ENCODE data around the gene ACSL6.

Gene ACSL6

DNA sequence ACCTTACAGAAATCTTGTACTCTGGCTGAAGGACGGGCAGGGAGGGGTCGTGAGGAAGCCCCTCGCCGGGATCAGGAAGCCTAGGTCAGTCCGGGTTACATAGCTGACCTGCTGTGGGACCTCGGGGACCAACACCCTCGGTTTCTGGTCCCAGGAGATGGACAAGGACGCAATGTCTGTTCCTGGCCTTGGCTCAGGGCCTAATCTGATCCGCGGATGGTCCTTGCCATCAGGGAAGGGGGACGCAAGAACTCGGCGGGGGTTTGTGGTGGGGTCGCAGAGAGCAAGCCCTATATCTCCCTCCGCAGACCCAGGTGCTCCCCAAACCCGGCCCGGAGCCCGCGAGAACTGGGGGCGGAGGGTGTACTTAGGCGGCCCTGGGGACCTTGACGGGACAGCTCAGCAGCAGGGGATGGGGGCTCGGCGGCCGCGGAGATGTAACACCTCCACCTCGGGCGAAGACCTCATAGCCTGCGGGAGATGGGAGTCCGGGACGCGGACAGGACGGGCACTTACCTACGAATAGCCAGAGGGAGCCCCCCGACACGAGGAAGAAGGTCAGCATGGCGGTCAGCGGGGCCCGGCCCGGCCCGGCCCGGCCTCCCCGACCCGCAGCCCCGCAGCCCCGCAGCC lies 353 bp downstream of the ACSL6 start:
- H3K27me3 ChIP-seq (ENCODE audit: control insufficient read depth, insufficient read depth, low read length): peaks cover 33% of the 10 kb centered on the region
- peak overlapping the region; percentile 67 for H3K4me3 ChIP-seq (ENCODE audit: low read length)
- no peaks in the 10 kb centered on the region for H3K36me3 ChIP-seq (ENCODE audit: control insufficient read depth, low read depth, low read length)
- H3K9me3 ChIP-seq (ENCODE audit: control insufficient read depth, low read depth, low read length): no peaks in the 10 kb centered on the region
- no peak overlapping the region for H3K27ac ChIP-seq (ENCODE audit: low read length)
- no peak overlapping the region for H3K9ac ChIP-seq (ENCODE audit: low read length)
- H3K4me1 ChIP-seq (ENCODE audit: control insufficient read depth, low read depth, low read length): peaks cover 8% of the 10 kb centered on the region

DNA sequence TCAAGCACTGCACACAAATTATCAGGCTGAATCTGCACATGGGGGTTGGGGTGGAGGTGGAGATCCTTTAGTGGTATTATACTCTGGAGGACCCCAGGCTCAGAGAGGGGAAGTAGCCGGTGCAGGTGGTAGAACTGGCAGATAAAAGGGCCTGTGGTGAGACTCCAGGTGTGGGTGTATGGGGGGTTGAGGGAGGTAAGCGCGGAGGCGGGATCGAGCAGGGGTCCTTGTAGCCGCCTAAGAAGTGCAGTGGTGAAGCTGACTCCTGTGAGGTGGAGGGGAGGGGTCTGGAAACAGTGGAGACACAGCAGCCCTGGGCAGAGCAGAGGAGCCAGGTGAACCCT lies 841 bp downstream of the ACSL6 start:
- Histone ChIP-seq H3K9ac (ENCODE audit: low read length) (no peak overlapping the region), H3K4me3 (ENCODE audit: low read length) (peak overlapping the region; percentile 67), H3K36me3 (ENCODE audit: control insufficient read depth, low read depth, low read length) (no peaks in the 10 kb centered on the region), H3K27ac (ENCODE audit: low read length) (no peak overlapping the region), H3K9me3 (ENCODE audit: control insufficient read depth, low read depth, low read length) (no peaks in the 10 kb centered on the region), H3K27me3 (ENCODE audit: control insufficient read depth, insufficient read depth, low read length) (peaks cover 33% of the 10 kb centered on the region), H3K4me1 (ENCODE audit: control insufficient read depth, low read depth, low read length) (peaks cover 8% of the 10 kb centered on the region)

DNA sequence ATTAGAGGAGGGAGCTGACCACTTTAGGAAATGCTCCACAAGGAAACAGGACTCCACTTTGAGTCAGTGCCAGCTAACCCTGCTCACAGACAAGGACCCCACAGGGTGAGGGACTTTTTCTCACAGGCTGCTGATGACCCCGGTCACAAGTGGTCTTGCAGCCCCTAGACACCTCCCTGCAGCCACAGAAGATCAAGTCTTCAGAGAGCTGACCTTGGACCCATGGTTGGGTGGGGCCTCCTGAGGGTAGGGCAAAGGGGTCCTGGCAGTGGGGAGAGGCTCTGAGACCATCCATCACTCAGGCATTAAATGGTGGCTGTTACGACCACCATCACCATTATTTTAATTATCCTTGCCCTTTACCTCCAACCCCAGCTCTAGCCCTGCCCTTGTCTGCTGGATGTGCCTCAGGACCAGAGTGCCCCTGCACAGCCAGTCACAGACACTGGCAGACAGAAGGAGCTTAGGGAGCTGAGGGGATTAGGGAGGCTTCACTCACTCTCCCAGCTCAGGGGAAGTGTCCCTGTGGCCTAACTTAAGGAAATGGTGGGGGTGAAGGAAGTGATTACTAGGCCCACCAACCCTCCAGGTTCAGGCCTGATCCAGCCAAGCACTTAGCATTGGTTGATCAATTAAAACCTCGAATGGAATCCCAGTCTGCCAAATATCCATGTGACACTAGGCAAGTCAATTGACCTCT lies 1.6 kb downstream of the ACSL6 start:
- peaks cover 33% of the 10 kb centered on the region for H3K27me3 ChIP-seq (ENCODE audit: control insufficient read depth, insufficient read depth, low read length)
- H3K4me3 ChIP-seq (ENCODE audit: low read length): peak overlapping the region; percentile 67
- no peaks in the 10 kb centered on the region for H3K36me3 ChIP-seq (ENCODE audit: control insufficient read depth, low read depth, low read length)
- H3K27ac ChIP-seq (ENCODE audit: low read length): no peak overlapping the region
- peaks cover 8% of the 10 kb centered on the region for H3K4me1 ChIP-seq (ENCODE audit: control insufficient read depth, low read depth, low read length)
- H3K9me3 ChIP-seq (ENCODE audit: control insufficient read depth, low read depth, low read length): no peaks in the 10 kb centered on the region
- H3K9ac ChIP-seq (ENCODE audit: low read length): no peak overlapping the region

DNA sequence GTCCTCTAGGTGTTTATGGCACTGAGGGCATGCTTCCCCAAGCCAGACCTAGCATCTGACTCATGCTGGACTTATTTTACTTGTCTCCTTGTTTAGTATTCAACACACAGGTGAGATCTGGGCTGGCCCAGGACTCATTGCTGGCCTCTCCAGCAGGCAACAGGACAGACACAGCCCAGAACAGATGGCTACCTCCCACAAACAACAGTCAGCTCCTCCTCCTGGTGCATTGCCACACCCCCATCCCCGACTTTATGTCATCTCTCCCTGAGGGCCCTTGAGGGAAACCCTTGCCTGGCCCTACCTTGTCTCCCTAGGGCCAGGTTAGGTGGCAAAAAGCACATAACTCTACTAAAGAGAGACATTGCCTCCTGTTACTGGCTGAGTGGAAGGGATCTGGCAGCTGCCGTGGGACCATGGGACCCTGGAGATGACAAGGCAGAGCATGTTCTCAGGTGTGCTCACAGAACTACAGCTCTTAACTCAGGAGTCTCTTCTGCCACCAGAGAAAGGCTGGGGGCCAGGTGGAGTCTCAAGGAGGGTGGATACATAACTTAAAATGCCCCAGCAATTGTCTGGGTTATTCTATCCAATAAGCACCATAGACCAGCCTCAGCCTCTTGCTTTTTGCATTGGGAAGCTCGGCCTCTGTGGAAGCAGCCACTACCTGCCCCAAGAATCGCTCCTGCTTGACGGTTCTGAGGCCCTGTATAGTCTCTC lies 2.3 kb downstream of the ACSL6 start:
- H3K4me1 ChIP-seq (ENCODE audit: control insufficient read depth, low read depth, low read length): peaks cover 8% of the 10 kb centered on the region
- no peak overlapping the region for H3K4me3 ChIP-seq (ENCODE audit: low read length)
- no peaks in the 10 kb centered on the region for H3K9me3 ChIP-seq (ENCODE audit: control insufficient read depth, low read depth, low read length)
- H3K27me3 ChIP-seq (ENCODE audit: control insufficient read depth, insufficient read depth, low read length): peaks cover 33% of the 10 kb centered on the region
- no peak overlapping the region for H3K9ac ChIP-seq (ENCODE audit: low read length)
- H3K36me3 ChIP-seq (ENCODE audit: control insufficient read depth, low read depth, low read length): no peaks in the 10 kb centered on the region
- H3K27ac ChIP-seq (ENCODE audit: low read length): no peak overlapping the region

DNA sequence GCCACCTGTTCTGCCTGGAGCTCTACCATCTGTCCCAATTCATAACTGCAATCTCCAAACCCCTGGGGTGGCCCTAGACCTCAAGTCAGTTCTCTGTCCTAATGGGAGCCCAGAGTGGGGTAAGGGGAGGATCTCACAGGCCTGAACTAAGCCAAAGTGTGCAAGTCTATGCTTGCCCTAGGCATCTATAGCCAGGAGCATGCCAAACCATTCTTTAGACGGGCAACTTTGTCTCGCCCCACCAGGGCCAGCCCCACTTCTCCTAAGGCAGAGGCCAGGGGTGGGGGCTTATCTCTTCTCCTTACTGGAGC lies 3.3 kb downstream of the ACSL6 start:
- H3K4me1 ChIP-seq (ENCODE audit: control insufficient read depth, low read depth, low read length): peaks cover 15% of the 10 kb centered on the region
- no peaks in the 10 kb centered on the region for H3K36me3 ChIP-seq (ENCODE audit: control insufficient read depth, low read depth, low read length)
- H3K4me3 ChIP-seq (ENCODE audit: low read length): no peak overlapping the region

DNA sequence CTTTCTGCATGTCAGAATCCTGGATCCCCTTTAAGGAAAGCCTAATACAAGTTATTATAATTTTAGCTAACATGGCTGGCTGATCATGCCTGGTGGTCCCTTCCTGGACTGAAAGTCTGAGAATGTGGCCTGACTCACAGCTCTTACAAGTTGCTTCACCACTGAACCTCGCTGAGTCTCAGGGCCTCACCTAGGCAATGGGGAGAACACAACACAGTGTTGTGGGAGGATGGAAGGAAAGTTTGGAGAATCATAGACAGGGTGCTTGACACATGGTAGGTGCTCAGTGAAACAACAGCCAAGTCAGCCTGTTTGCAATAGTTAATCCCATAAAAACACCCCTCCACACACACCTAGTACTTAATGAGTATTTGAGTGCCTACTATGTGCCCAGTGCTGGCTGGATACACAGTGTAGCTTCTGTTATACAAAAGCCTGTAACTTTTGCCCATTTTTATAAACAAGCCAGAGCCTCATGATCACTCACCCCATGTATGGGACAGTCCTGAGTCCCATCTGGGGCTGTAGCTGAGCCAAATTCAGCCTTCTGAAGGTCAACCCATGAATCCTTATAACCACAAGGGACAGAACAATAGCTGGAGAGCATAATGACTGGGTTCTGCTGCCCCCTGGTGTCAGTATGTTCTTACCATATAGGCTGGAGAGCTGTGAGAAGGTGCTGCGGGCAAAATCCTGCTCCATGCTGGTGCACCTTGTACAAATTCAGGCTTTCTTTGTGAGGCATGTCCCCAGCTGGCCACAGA lies 3.9 kb downstream of the ACSL6 start:
- no peaks in the 10 kb centered on the region for H3K9me3 ChIP-seq (ENCODE audit: control insufficient read depth, low read depth, low read length)
- no peak overlapping the region for H3K4me3 ChIP-seq (ENCODE audit: low read length)
- H3K36me3 ChIP-seq (ENCODE audit: control insufficient read depth, low read depth, low read length): no peaks in the 10 kb centered on the region
- H3K9ac ChIP-seq (ENCODE audit: low read length): no peak overlapping the region
- H3K4me1 ChIP-seq (ENCODE audit: control insufficient read depth, low read depth, low read length): peaks cover 20% of the 10 kb centered on the region
- peaks cover 31% of the 10 kb centered on the region for H3K27me3 ChIP-seq (ENCODE audit: control insufficient read depth, insufficient read depth, low read length)
- no peak overlapping the region for H3K27ac ChIP-seq (ENCODE audit: low read length)

More for the DNA sequence above, 3.3 kb downstream of the ACSL6 start:
- Histone ChIP-seq H3K27me3 (ENCODE audit: control insufficient read depth, insufficient read depth, low read length) (peaks cover 33% of the 10 kb centered on the region), H3K9me3 (ENCODE audit: control insufficient read depth, low read depth, low read length) (no peaks in the 10 kb centered on the region), H3K9ac (ENCODE audit: low read length) (no peak overlapping the region), H3K27ac (ENCODE audit: low read length) (no peak overlapping the region)

DNA sequence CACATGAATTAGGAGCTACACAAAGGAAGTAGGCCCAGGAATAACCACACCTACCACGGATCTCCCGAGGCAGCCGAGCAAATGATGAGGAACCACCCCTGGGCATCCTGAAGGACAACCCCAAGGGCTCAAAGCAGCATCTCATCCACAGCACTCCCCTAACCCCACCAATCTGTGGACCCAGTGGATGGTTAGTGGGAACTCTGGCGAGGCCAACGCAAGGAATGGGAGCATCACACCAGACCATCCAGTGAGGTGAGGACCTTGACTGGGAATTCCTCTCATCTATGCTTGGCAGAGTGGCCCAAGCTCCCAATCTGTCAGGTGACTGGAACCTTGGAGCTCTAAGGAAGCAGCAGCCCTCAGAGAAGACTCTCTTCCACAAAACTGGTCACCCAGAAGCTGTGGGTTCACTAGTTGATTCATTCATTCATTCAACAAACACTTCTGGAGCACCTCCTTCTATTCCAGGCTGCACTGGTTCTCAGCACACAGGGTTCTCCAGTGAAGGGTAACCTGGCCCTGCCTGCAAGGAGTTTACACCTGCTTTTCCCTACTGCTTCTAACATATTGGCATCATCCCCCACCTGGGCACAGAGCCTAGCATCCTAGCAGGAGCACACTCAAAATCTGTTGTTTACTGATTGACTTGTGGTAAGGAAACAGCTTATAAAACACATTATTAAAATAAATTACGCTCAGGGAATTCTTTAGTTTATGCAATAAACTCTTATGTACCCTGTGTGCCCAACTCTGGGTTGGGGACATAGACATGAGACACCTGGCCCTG lies 4.9 kb downstream of the ACSL6 start:
- H3K27me3 ChIP-seq (ENCODE audit: control insufficient read depth, insufficient read depth, low read length): peaks cover 21% of the 10 kb centered on the region
- H3K36me3 ChIP-seq (ENCODE audit: control insufficient read depth, low read depth, low read length): no peaks in the 10 kb centered on the region
- no peaks in the 10 kb centered on the region for H3K9me3 ChIP-seq (ENCODE audit: control insufficient read depth, low read depth, low read length)
- no peak overlapping the region for H3K27ac ChIP-seq (ENCODE audit: low read length)
- H3K4me1 ChIP-seq (ENCODE audit: control insufficient read depth, low read depth, low read length): peaks cover 31% of the 10 kb centered on the region
- H3K9ac ChIP-seq (ENCODE audit: low read length): no peak overlapping the region
- H3K4me3 ChIP-seq (ENCODE audit: low read length): no peak overlapping the region

DNA sequence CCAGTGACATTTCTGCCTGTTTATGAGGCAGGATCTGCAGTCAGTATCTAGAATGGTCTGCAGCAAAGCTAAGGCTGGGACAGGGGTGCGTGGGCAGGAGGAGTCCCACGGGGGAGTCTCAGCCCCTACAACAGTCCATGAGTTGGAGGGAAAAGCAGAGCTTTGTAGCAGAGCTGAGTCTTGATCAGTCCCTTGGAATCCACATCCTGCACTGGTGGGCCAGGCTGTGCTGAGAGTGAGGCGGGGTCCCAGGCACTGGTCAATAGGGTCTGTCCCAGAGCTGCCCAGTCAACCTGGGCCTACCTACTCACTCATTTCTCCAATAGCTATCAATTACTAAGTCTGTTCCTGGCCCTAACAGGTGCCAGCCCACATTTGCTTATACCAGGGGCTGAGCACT lies 5.9 kb downstream of the ACSL6 start:
- Histone ChIP-seq H3K9ac (ENCODE audit: low read length) (no peak overlapping the region), H3K4me1 (ENCODE audit: control insufficient read depth, low read depth, low read length) (peaks cover 33% of the 10 kb centered on the region), H3K4me3 (ENCODE audit: low read length) (no peak overlapping the region), H3K27me3 (ENCODE audit: control insufficient read depth, insufficient read depth, low read length) (peaks cover 14% of the 10 kb centered on the region), H3K9me3 (ENCODE audit: control insufficient read depth, low read depth, low read length) (no peaks in the 10 kb centered on the region), H3K36me3 (ENCODE audit: control insufficient read depth, low read depth, low read length) (no peaks in the 10 kb centered on the region), H3K27ac (ENCODE audit: low read length) (no peak overlapping the region)

DNA sequence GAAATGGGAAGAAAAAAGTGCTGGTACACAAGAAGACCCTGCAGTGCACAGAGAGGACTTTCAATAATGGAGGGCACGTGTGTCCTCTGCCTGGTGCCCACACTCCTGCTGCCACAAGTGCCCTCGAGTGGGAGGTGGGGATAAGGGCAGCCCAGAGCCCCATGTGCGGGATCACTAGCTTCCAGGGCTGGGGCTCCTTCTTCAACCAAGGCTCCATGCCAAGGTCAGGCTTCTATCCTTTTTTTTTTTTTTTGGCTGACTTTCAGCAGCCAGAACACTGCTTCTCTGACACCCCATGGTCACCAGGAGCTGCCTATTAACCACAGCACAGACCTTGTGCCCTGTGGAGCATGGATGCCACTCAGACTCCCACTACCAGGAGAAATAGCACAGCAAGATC lies 7.5 kb downstream of the ACSL6 start:
- no peaks in the 10 kb centered on the region for H3K36me3 ChIP-seq (ENCODE audit: control insufficient read depth, low read depth, low read length)
- H3K9me3 ChIP-seq (ENCODE audit: control insufficient read depth, low read depth, low read length): no peaks in the 10 kb centered on the region
- no peak overlapping the region for H3K4me3 ChIP-seq (ENCODE audit: low read length)
- no peaks in the 10 kb centered on the region for H3K27me3 ChIP-seq (ENCODE audit: control insufficient read depth, insufficient read depth, low read length)
- peaks cover 35% of the 10 kb centered on the region for H3K4me1 ChIP-seq (ENCODE audit: control insufficient read depth, low read depth, low read length)
- H3K27ac ChIP-seq (ENCODE audit: low read length): no peak overlapping the region
- H3K9ac ChIP-seq (ENCODE audit: low read length): no peak overlapping the region

DNA sequence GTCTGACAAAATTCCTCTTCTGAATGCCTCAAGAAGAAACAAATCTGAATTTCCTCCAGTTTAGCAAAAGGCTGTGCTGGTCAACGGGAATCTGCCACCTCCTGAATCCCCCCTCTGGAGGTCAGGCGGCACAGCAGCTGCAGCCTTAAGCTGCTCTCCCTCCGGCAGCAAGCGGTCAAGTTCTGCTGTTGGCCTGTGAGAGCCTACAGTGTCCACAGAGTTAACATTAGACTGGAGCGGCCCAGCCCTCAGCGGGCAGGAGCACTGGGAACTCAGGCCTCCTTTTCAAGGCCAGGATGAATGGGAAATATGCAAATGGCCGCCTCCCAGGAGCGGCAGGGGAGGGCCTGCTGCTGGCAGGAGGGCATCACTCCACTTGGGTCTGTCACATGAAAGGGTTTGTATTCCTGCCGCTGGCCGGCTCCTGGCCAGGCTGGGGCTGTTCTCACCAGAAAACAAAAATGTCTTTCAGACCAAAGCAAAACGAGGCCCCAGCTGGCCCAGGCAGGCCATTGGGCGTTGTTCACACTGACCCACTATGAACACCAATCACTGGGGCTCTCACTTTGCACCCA lies 8.2 kb downstream of the ACSL6 start:
- H3K4me1 ChIP-seq (ENCODE audit: control insufficient read depth, low read depth, low read length): peaks cover 35% of the 10 kb centered on the region
- H3K9ac ChIP-seq (ENCODE audit: low read length): no peak overlapping the region
- H3K27me3 ChIP-seq (ENCODE audit: control insufficient read depth, insufficient read depth, low read length): no peaks in the 10 kb centered on the region
- H3K9me3 ChIP-seq (ENCODE audit: control insufficient read depth, low read depth, low read length): no peaks in the 10 kb centered on the region
- no peak overlapping the region for H3K4me3 ChIP-seq (ENCODE audit: low read length)
- no peak overlapping the region for H3K27ac ChIP-seq (ENCODE audit: low read length)
- no peaks in the 10 kb centered on the region for H3K36me3 ChIP-seq (ENCODE audit: control insufficient read depth, low read depth, low read length)

DNA sequence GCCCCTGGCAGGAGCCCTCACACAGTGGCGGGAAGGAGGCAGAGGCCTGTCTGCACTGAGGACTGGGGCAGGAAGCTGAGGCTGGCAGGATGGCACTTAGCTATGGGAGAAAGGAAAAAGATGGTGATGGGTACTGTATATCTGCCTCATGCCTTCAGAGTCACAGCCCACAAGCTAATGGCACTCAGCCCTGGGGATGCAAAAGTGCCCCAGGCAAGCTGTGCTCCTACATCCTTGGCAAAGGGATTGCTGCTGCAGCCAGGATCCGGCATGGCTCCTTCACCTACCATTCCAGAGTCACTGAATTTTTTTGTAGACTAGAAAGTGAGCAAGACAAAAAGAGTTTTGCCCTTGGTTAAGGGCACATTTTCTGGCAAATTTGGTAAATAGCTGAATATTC lies 8.7 kb downstream of the ACSL6 start:
- Histone ChIP-seq H3K36me3 (ENCODE audit: control insufficient read depth, low read depth, low read length) (no peaks in the 10 kb centered on the region), H3K9me3 (ENCODE audit: control insufficient read depth, low read depth, low read length) (no peaks in the 10 kb centered on the region), H3K27ac (ENCODE audit: low read length) (no peak overlapping the region), H3K9ac (ENCODE audit: low read length) (no peak overlapping the region), H3K4me1 (ENCODE audit: control insufficient read depth, low read depth, low read length) (peaks cover 35% of the 10 kb centered on the region), H3K4me3 (ENCODE audit: low read length) (no peak overlapping the region), H3K27me3 (ENCODE audit: control insufficient read depth, insufficient read depth, low read length) (no peaks in the 10 kb centered on the region)
